ENCODE results near the gene ARNT2. TPM values are rescaled to one million over a fixed set of nuclear protein-coding genes. Genes with fewer than 3 reads are reported as not detected.

ARNT2 gene
- total RNA-seq, 1 donor from 2014 or later: 8.1 TPM

GRCh38 chr15:80512726-80513660 is 108.8 kb downstream of the ARNT2 start:
- no peak overlapping the region for H3K4me3 ChIP-seq
- TF ChIP-seq POLR2AphosphoS5 (IDR thresholded peaks at IDR 0.05; ENCODE audit: insufficient read depth in 1 of 2, low read depth in 1 of 2) (no peak), POLR2A (IDR thresholded peaks at IDR 0.05) (no peak)
- TF ChIP-seq, protein P1, sequence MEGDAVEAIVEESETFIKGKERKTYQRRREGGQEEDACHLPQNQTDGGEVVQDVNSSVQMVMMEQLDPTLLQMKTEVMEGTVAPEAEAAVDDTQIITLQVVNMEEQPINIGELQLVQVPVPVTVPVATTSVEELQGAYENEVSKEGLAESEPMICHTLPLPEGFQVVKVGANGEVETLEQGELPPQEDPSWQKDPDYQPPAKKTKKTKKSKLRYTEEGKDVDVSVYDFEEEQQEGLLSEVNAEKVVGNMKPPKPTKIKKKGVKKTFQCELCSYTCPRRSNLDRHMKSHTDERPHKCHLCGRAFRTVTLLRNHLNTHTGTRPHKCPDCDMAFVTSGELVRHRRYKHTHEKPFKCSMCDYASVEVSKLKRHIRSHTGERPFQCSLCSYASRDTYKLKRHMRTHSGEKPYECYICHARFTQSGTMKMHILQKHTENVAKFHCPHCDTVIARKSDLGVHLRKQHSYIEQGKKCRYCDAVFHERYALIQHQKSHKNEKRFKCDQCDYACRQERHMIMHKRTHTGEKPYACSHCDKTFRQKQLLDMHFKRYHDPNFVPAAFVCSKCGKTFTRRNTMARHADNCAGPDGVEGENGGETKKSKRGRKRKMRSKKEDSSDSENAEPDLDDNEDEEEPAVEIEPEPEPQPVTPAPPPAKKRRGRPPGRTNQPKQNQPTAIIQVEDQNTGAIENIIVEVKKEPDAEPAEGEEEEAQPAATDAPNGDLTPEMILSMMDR (IDR thresholded peaks at IDR 0.05): no peak
- no peak for DNase-seq (ENCODE audit: extremely low spot score in 2 of 2)
- no peaks in the 10 kb centered on the region for H3K9me3 ChIP-seq
- intact Hi-C loops (cut with DNase I): no loop called here
- H3K27me3 ChIP-seq: no peaks in the 10 kb centered on the region
- no peaks in the 10 kb centered on the region for H3K4me1 ChIP-seq
- H3K27ac ChIP-seq: no peak overlapping the region
- H3K36me3 ChIP-seq: no peaks in the 10 kb centered on the region

DNA sequence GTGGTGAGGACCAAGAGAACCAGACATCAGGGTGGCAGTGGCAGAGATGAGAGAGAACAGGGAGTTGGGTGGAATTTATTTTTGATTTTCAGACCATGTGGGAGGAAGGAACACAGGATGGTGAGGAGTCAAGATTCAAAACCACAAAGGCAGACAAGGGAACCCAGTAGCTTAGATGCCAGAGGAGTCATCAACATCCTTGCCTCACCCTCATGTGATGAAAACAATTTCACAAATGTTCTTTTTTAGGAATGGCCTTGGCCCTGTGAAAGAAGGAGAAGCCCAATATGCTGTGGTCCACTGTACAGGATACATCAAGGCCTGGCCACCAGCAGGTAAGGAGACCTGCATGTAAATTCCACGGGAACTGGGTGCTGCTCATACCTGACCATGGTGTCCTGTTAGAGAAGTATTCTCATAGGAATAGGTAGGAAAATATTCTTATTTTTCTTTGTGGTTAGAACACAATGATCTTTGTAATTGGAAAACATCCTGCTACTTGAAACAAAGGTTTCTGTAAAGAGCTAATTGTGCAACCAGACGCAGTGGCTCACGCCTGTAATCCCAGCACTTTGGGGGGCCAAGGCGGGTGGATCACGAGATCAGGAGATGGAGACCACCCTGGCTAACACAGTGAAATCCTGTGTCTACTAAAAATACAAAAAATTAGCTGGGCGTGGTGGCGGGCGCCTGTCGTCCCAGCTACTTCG is 110.0 kb downstream of the ARNT2 start:
- no peaks in the 10 kb centered on the region for H3K36me3 ChIP-seq
- intact Hi-C loops (cut with DNase I): no loop called here
- H3K27ac ChIP-seq: no peak overlapping the region
- TF ChIP-seq POLR2AphosphoS5 (IDR thresholded peaks at IDR 0.05; ENCODE audit: insufficient read depth in 1 of 2, low read depth in 1 of 2) (no peak), POLR2A (IDR thresholded peaks at IDR 0.05) (no peak)
- TF ChIP-seq, protein P1 (IDR thresholded peaks at IDR 0.05): no peak
- H3K9me3 ChIP-seq: no peaks in the 10 kb centered on the region
- H3K4me3 ChIP-seq: no peak overlapping the region
- H3K4me1 ChIP-seq: no peaks in the 10 kb centered on the region
- no peaks in the 10 kb centered on the region for H3K27me3 ChIP-seq
- DNase-seq (ENCODE audit: extremely low spot score in 2 of 2): peak in 1 of 2 donors; percentile 43

DNA sequence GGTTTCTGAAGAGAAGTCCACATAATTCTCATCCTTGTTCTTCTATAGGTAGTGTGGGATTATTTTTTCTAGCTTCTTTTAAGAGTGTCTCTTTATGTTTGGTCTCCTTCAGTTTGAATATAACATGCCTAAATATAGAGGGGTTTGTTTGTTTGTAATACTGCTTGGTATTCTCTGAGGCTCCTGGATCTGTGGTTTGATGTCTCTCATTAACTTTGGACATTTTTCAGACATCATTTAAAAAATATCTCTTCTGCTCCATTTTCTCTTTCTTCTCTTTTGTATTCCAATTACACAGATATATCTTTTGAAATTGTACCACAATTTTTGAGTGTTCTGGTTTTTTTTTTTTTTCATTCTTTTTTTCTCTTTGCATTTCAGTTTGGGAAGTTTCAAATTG is 113.1 kb downstream of the ARNT2 start:
- Histone ChIP-seq H3K4me1 (no peaks in the 10 kb centered on the region), H3K9me3 (no peaks in the 10 kb centered on the region), H3K4me3 (no peak overlapping the region), H3K27me3 (no peaks in the 10 kb centered on the region), H3K36me3 (no peaks in the 10 kb centered on the region), H3K27ac (no peak overlapping the region)
- no peak for DNase-seq (ENCODE audit: extremely low spot score in 2 of 2)
- intact Hi-C loops (cut with DNase I): no loop called here
- TF ChIP-seq, protein P1 (IDR thresholded peaks at IDR 0.05): no peak

GRCh38 chr15:80518522-80518921 is 114.3 kb downstream of the ARNT2 start:
- no peak overlapping the region for H3K4me3 ChIP-seq
- DNase-seq (ENCODE audit: extremely low spot score in 2 of 2): no peak
- no peak overlapping the region for H3K27ac ChIP-seq
- intact Hi-C loops (cut with DNase I): no loop called here
- no peaks in the 10 kb centered on the region for H3K4me1 ChIP-seq
- no peaks in the 10 kb centered on the region for H3K36me3 ChIP-seq
- H3K9me3 ChIP-seq: no peaks in the 10 kb centered on the region
- no peaks in the 10 kb centered on the region for H3K27me3 ChIP-seq
- TF ChIP-seq POLR2AphosphoS5 (IDR thresholded peaks at IDR 0.05; ENCODE audit: insufficient read depth in 1 of 2, low read depth in 1 of 2) (no peak), POLR2A (IDR thresholded peaks at IDR 0.05) (no peak)
- TF ChIP-seq, protein P1 (IDR thresholded peaks at IDR 0.05): no peak

- TF ChIP-seq, protein P1 (IDR thresholded peaks at IDR 0.05): no peak
- no peak for TF ChIP-seq POLR2AphosphoS5 (IDR thresholded peaks at IDR 0.05; ENCODE audit: insufficient read depth in 1 of 2, low read depth in 1 of 2)
- TF ChIP-seq POLR2A (IDR thresholded peaks at IDR 0.05): no peak
- no peak for DNase-seq (ENCODE audit: extremely low spot score in 2 of 2)
- Histone ChIP-seq H3K36me3 (no peaks in the 10 kb centered on the region), H3K9me3 (no peaks in the 10 kb centered on the region), H3K4me3 (no peak overlapping the region), H3K27ac (no peak overlapping the region), H3K27me3 (no peaks in the 10 kb centered on the region), H3K4me1 (no peaks in the 10 kb centered on the region)
- intact Hi-C loops (cut with DNase I): no loop called here
These were observed 119.6 kb downstream of the ARNT2 start for GRCh38 chr15:80523746-80524145.

Measured in vagina (tissue), 2 donors.